ENCODE data around the gene PFDN2. TPM values are rescaled to one million over a fixed set of nuclear protein-coding genes. Genes with fewer than 3 reads are reported as not detected.
"Not testable (repeated sequence)": the region's sequence is repeated elsewhere in the genome, so short reads cannot be mapped to it uniquely, and the experiment has no call there.

The PFDN2 gene
- total RNA-seq, 2 experiments from 2014 or later, result 52.7 to 95.3 TPM

- TF ChIP-seq CTCF (conservative IDR thresholded peaks at IDR 0.05; ENCODE audit: low read length), result no peak
- TF ChIP-seq EZH2phosphoT487 (IDR thresholded peaks at IDR 0.05; ENCODE audit: borderline replicate concordance, low read depth, low read length), result no peak
- ChIA-PET POLR2A (interaction anchor here (0.6 to 3.9 kb wide), 17 partner anchors 8 to 134 kb away, joined by 3 to 42 read pairs (median 4); partner anchors contain the start of genes F11R, NDUFS2, NIT1 and PFDN2), CTCF (ENCODE audit: unreplicated experiment) (interaction anchor here (1.4 kb wide), 2 partner anchors 9 to 22 kb away, joined by 4 to 6 read pairs; partner anchors contain the start of gene USF1)
- BruUV-seq (replicated peaks), result no TSS peak
- Histone ChIP-seq H3K4me3 (ENCODE audit: low read depth, low read length, poor library complexity, severe bottlenecking) (peak overlapping the region; percentile 96), H3K9me3 (ENCODE audit: low read length) (no peaks in the 10 kb centered on the region), H3K36me3 (ENCODE audit: insufficient read depth, low read length) (peaks cover 34% of the 10 kb centered on the region), H4K20me1 (ENCODE audit: insufficient read depth, low read length) (peaks cover 6% of the 10 kb centered on the region; the same call in 1 of the 2 replicates), H3K79me2 (ENCODE audit: insufficient read depth, low read depth, low read length) (peaks cover 55% of the 10 kb centered on the region), H3K9me2 (ENCODE audit: insufficient read depth, low read length) (no peaks in the 10 kb centered on the region), H3K27ac (ENCODE audit: low read depth, low read length, poor library complexity, severe bottlenecking) (peak overlapping the region; percentile 86), H3K4me2 (ENCODE audit: low read length) (peak overlapping the region; percentile 99), H3K4me1 (ENCODE audit: insufficient read depth, low read length, poor library complexity, severe bottlenecking) (peaks cover 30% of the 10 kb centered on the region), H2AFZ (ENCODE audit: low read length) (no peak overlapping the region)
- peak; percentile 84 for DNase-seq (ENCODE audit: low spot score)
- intact Hi-C loops (cut with micrococcal nuclease; ENCODE audit: unreplicated experiment), result loop anchor here (1.0 to 2.0 kb wide), 3 partner anchors 23 to 86 kb away; partner anchors contain the start of genes NIT1, PFDN2 and USF1
These were observed 49.3 kb downstream of the PFDN2 start for GRCh38 chr1:161068306-161069234.

- TSS peak; percentile 30 for BruUV-seq (replicated peaks)
- Histone ChIP-seq H3K4me3 (ENCODE audit: low read depth, low read length, poor library complexity, severe bottlenecking) (no peak overlapping the region), H3K79me2 (ENCODE audit: insufficient read depth, low read depth, low read length) (peaks cover 65% of the 10 kb centered on the region), H2AFZ (ENCODE audit: low read length) (no peak overlapping the region), H3K27ac (ENCODE audit: low read depth, low read length, poor library complexity, severe bottlenecking) (no peak overlapping the region), H3K4me1 (ENCODE audit: insufficient read depth, low read length, poor library complexity, severe bottlenecking) (peaks cover 30% of the 10 kb centered on the region), H3K4me2 (ENCODE audit: low read length) (peak overlapping the region; percentile 18; the same call in 1 of the 2 replicates), H4K20me1 (ENCODE audit: insufficient read depth, low read length) (peaks cover 6% of the 10 kb centered on the region; the same call in 1 of the 2 replicates), H3K9me3 (ENCODE audit: low read length) (no peaks in the 10 kb centered on the region), H3K9me2 (ENCODE audit: insufficient read depth, low read length) (no peaks in the 10 kb centered on the region), H3K36me3 (ENCODE audit: insufficient read depth, low read length) (peaks cover 44% of the 10 kb centered on the region)
- no peak for TF ChIP-seq EZH2phosphoT487 (IDR thresholded peaks at IDR 0.05; ENCODE audit: borderline replicate concordance, low read depth, low read length)
- no peak for TF ChIP-seq CTCF (conservative IDR thresholded peaks at IDR 0.05; ENCODE audit: low read length)
- intact Hi-C loops (cut with micrococcal nuclease; ENCODE audit: unreplicated experiment), result no loop called here
- POLR2A ChIA-PET, result no interaction called here
- CTCF ChIA-PET (ENCODE audit: unreplicated experiment), result no interaction called here
- DNase-seq (ENCODE audit: low spot score), result no peak
These were observed 51.1 kb downstream of the PFDN2 start for GRCh38 chr1:161066694-161067093.

- Histone ChIP-seq H3K79me2 (ENCODE audit: insufficient read depth, low read depth, low read length) (peaks cover 68% of the 10 kb centered on the region), H3K4me1 (ENCODE audit: insufficient read depth, low read length, poor library complexity, severe bottlenecking) (peaks cover 24% of the 10 kb centered on the region), H3K36me3 (ENCODE audit: insufficient read depth, low read length) (peaks cover 47% of the 10 kb centered on the region)
- H3K4me2 ChIP-seq (ENCODE audit: low read length); H3K9me3 ChIP-seq (ENCODE audit: low read length); H2AFZ ChIP-seq (ENCODE audit: low read length); H3K4me3 ChIP-seq (ENCODE audit: low read depth, low read length, poor library complexity, severe bottlenecking); H3K9me2 ChIP-seq (ENCODE audit: insufficient read depth, low read length); BruUV-seq (replicated peaks); H4K20me1 ChIP-seq (ENCODE audit: insufficient read depth, low read length); DNase-seq (ENCODE audit: low spot score); H3K27ac ChIP-seq (ENCODE audit: low read depth, low read length, poor library complexity, severe bottlenecking); CTCF ChIA-PET (ENCODE audit: unreplicated experiment); intact Hi-C loops (cut with micrococcal nuclease; ENCODE audit: unreplicated experiment): not testable (repeated sequence)
- POLR2A ChIA-PET, result interaction anchor here (0.6 kb wide), 1 partner anchor 51 kb away, joined by 3 read pairs; no protein-coding TSS in a partner anchor
These were observed 52.2 kb downstream of the PFDN2 start for GRCh38 chr1:161065681-161066080.

- H2AFZ ChIP-seq (ENCODE audit: low read length); intact Hi-C loops (cut with micrococcal nuclease; ENCODE audit: unreplicated experiment); H3K9me3 ChIP-seq (ENCODE audit: low read length); H3K27ac ChIP-seq (ENCODE audit: low read depth, low read length, poor library complexity, severe bottlenecking); DNase-seq (ENCODE audit: low spot score); BruUV-seq (replicated peaks); POLR2A ChIA-PET; H4K20me1 ChIP-seq (ENCODE audit: insufficient read depth, low read length); H3K4me3 ChIP-seq (ENCODE audit: low read depth, low read length, poor library complexity, severe bottlenecking); H3K9me2 ChIP-seq (ENCODE audit: insufficient read depth, low read length); H3K4me2 ChIP-seq (ENCODE audit: low read length); CTCF ChIA-PET (ENCODE audit: unreplicated experiment): not testable (repeated sequence)
- H3K4me1 ChIP-seq (ENCODE audit: insufficient read depth, low read length, poor library complexity, severe bottlenecking), result peaks cover 16% of the 10 kb centered on the region
- peaks cover 59% of the 10 kb centered on the region for H3K36me3 ChIP-seq (ENCODE audit: insufficient read depth, low read length)
- H3K79me2 ChIP-seq (ENCODE audit: insufficient read depth, low read depth, low read length), result peaks cover 61% of the 10 kb centered on the region
These were observed 53.9 kb downstream of the PFDN2 start for GRCh38 chr1:161063936-161064335.

All from OCI-LY7 (cell line).